Measurements from ENCODE around the gene B4GALT4.
"Not testable (repeated sequence)": the region's sequence is repeated elsewhere in the genome, so short reads cannot be mapped to it uniquely, and the experiment has no call there.

B4GALT4 gene

DNA sequence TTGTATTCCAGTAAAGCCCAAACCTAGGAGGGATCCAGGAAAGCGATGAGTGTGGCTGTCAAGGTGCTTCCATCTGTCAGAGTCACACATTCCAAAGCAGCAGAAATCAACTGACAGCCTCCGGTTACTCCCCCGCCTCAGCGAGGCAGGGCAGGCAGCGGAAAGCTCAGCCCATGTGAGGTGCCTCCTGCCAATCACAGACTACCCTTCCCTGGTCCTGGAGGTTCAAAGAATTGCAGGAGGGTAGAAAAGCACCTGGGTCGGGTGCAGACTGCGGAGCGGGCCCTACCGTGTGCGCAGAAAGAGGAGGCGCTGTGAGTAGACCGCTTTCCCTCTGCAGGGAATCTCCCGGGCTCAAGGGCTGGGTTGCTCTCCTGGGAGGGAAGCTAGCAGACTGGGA lies 67.4 kb downstream of the B4GALT4 start, which contains the start of gene UPK1B:
TSS of gene UPK1B (plus strand) at position 274 of the 400 bp plus-strand sequence. CDS start 13,144 bp downstream, outside the sequence.
- no peak within 1 kb of the TSS for H3K4me3 ChIP-seq (ENCODE audit: low read depth, low read length)
- TF ChIP-seq, protein P1, sequence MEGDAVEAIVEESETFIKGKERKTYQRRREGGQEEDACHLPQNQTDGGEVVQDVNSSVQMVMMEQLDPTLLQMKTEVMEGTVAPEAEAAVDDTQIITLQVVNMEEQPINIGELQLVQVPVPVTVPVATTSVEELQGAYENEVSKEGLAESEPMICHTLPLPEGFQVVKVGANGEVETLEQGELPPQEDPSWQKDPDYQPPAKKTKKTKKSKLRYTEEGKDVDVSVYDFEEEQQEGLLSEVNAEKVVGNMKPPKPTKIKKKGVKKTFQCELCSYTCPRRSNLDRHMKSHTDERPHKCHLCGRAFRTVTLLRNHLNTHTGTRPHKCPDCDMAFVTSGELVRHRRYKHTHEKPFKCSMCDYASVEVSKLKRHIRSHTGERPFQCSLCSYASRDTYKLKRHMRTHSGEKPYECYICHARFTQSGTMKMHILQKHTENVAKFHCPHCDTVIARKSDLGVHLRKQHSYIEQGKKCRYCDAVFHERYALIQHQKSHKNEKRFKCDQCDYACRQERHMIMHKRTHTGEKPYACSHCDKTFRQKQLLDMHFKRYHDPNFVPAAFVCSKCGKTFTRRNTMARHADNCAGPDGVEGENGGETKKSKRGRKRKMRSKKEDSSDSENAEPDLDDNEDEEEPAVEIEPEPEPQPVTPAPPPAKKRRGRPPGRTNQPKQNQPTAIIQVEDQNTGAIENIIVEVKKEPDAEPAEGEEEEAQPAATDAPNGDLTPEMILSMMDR (conservative IDR thresholded peaks at IDR 0.05; ENCODE audit: low read depth, low read length) = no peak
- DNase-seq (ENCODE audit: low read depth) = no peak

DNA sequence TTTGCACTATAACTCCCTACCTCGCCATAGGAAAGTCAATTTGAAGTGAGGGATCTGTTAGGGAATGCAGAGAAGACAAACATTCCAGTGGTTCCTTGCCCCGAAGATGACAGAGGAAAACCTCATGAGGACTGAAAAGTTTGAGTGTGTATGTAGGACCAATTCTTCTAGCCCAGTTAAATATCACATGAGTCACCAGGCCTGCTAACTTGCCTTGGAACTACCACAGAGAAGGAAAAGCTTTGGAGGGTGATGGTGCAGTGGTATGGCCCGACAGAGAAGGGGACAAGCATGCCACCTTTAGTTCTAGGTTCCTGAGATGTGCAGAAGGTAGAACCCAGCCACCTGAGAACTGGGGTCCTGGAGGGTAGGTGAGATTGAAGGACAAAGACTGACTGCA lies 69.9 kb downstream of the B4GALT4 start:
- TF ChIP-seq, protein P1 (conservative IDR thresholded peaks at IDR 0.05; ENCODE audit: low read depth, low read length) = no peak
- H3K4me3 ChIP-seq (ENCODE audit: low read depth, low read length) = no peak overlapping the region
- DNase-seq (ENCODE audit: low read depth) = no peak

DNA sequence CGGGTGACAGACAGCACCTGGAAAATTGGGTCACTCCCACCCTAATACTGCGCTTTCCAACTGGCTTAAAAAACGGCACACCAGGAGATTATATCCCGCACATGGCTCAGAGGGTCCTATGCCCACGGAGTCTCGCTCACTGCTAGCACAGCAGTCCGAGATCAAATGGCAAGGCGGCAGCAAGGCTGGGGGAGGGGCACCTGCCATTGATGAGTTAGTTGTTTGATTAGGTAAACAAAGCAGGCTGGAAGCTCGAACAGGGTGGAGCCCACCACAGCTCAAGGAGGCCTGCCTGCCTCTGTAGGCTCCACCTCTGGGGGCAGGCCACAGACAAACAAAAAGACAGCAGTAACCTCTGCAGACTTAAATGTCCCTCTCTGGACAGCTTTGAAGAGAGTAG lies 75.9 kb downstream of the B4GALT4 start:
- not testable (repeated sequence) for DNase-seq (ENCODE audit: low read depth); H3K4me3 ChIP-seq (ENCODE audit: low read depth, low read length)

Data from choroid plexus epithelial cell (primary cell).